Panc1 (cell line): ENCODE results near the gene SLC34A3. TPM values are rescaled to one million over a fixed set of nuclear protein-coding genes. Genes with fewer than 3 reads are reported as not detected.

Experiments
- ATAC-seq: fragments of 200-7000 bp; cut with Tn5 transposase; 2 replicates; pipeline ENCODE4 v1.9.1; 2020; ENCODE audit warnings: mild to moderate bottlenecking, moderate library complexity
- BruUV-seq: library from RNA; stranded (reverse); fragments of 400-500 nt; replicated peaks from 2 replicates; lab custom pipeline; 2021; lab: Mats Ljungman, UMichigan
- CTCF ChIA-PET: fragments of 300-600 bp; sonication (Branson Sonifier 250); formaldehyde crosslinking; loops from one replicate; lab custom pipeline; 2022; ENCODE audit warnings: antibody characterized with exemption; lab: Charles Lee
- POLR2A ChIA-PET: fragments of 300-600 bp; sonication (Branson Sonifier 250); formaldehyde crosslinking; loops from one replicate; lab custom pipeline; 2022; ENCODE audit warnings: antibody characterized with exemption; lab: Charles Lee
- DNase-seq: peaks from one replicate; pipeline ENCODE4 v3.0.0-alpha.2; 2010; ENCODE audit warnings: low read depth, low spot score
- H3K27ac ChIP-seq: 2 replicates; pipeline ENCODE4 v1.5.1; 2011; ENCODE audit warnings: mild to moderate bottlenecking, low read length, inconsistent platforms
- H3K27me3 ChIP-seq: fragments of 200-500 bp; sonication (Bioruptor generic); 2 replicates; pipeline ENCODE4 v1.6.0; 2014; ENCODE audit warnings: low read length, inconsistent platforms; ENCODE audit not compliant: control insufficient read depth, insufficient read depth
- H3K36me3 ChIP-seq: fragments of 200-500 bp; sonication (Bioruptor generic); 2 replicates; pipeline ENCODE4 v1.5.1; 2014; ENCODE audit warnings: inconsistent platforms, mild to moderate bottlenecking, low read length, moderate library complexity; ENCODE audit not compliant: control insufficient read depth, insufficient read depth
- H3K4me1 ChIP-seq: 2 replicates; pipeline ENCODE4 v1.5.1; 2011; ENCODE audit warnings: inconsistent platforms, mild to moderate bottlenecking, low read length, moderate library complexity; ENCODE audit not compliant: control insufficient read depth, insufficient read depth
- H3K4me3 ChIP-seq, 2 experiments: 2 replicates each; pipeline ENCODE4 v1.5.1; 2011 to 2012; ENCODE audit warnings: low read depth in 2 of 2, low read length in 2 of 2, mild to moderate bottlenecking in 2 of 2, inconsistent platforms in 1 of 2, moderate library complexity in 1 of 2
- H3K9me3 ChIP-seq: fragments of 200-500 bp; sonication (Bioruptor generic); 2 replicates; pipeline ENCODE4 v1.5.1; 2014; ENCODE audit warnings: low read depth, mild to moderate bottlenecking, inconsistent platforms, low read length, moderate library complexity; ENCODE audit not compliant: control insufficient read depth, insufficient read depth
- CTCF ChIP-seq: fragments of 450-650 bp; IDR thresholded peaks from 2 replicates; pipeline ENCODE4 v1.5.1; 2017; ENCODE audit warnings: mild to moderate bottlenecking
- POLR2AphosphoS5 ChIP-seq: IDR thresholded peaks from 2 replicates; pipeline ENCODE4 v1.6.1; 2012; ENCODE audit warnings: mild to moderate bottlenecking, low read depth, low read length, moderate library complexity
- REST ChIP-seq, 2 experiments: IDR thresholded peaks; 2 replicates each; pipeline ENCODE4 v1.6.1; 2011 to 2012; ENCODE audit warnings: low read depth in 2 of 2, control low read depth in 1 of 2, low read length in 1 of 2, mild to moderate bottlenecking in 1 of 2, moderate library complexity in 1 of 2; ENCODE audit not compliant: insufficient read depth in 1 of 2
- SIN3A ChIP-seq: IDR thresholded peaks from 2 replicates; pipeline ENCODE4 v1.6.1; 2012; ENCODE audit warnings: low read depth, mild to moderate bottlenecking, low read length, moderate library complexity, borderline replicate concordance; ENCODE audit not compliant: insufficient read depth
- TCF7L2 ChIP-seq: IDR thresholded peaks from 2 replicates; pipeline ENCODE4 v1.6.1; 2011; ENCODE audit warnings: mild to moderate bottlenecking, low read depth, low read length, inconsistent platforms
- in situ Hi-C: cut with HindIII; loops from 2 replicates; pipeline ENCODE4 v1.10.0; 2016; ENCODE audit warnings: low sequenced_read_pairs, low pct_unique_long_range_greater_than_20kb
- intact Hi-C: fragments of 100-400 bp; cut with micrococcal nuclease; formaldehyde crosslinking; loops from one replicate; pipeline ENCODE4 v1.10.0; 2022; ENCODE audit not compliant: unreplicated experiment
- total RNA-seq: library from RNA; stranded (reverse); gene quantifications from one replicate; pipeline ENCODE4 v1.2.1, GENCODE V29; 2021; ENCODE audit not compliant: unreplicated experiment

SLC34A3 gene
- total RNA-seq, 1 experiment from 2014 or later = not detected

GRCh38 chr9:137184881-137185660, 45.6 kb upstream of the SLC34A3 start:
- no peak for ATAC-seq

GRCh38 chr9:137185921-137186320, 44.8 kb upstream of the SLC34A3 start:
- ATAC-seq (no peak), DNase-seq (no peak)
- ChIA-PET POLR2A (no interaction called here), CTCF (no interaction called here)
- Histone ChIP-seq H3K27me3 (no peaks in the 10 kb centered on the region), H3K4me3 (no peak overlapping the region), H3K4me1 (peaks cover 18% of the 10 kb centered on the region), H3K36me3 (no peaks in the 10 kb centered on the region; the same call in 1 of the 2 replicates), H3K27ac (no peak overlapping the region), H3K9me3 (no peaks in the 10 kb centered on the region)
- in situ Hi-C loops (no loop called here), intact Hi-C loops (no loop called here)
- BruUV-seq = no TSS peak
- no peak for TF ChIP-seq CTCF
- no peak for TF ChIP-seq SIN3A
- TF ChIP-seq TCF7L2 = no peak
- no peak for TF ChIP-seq REST (IDR thresholded peaks at IDR 0.05; ENCODE audit: insufficient read depth in 1 of 2, low read depth in 2 of 2, low read length in 1 of 2)
- TF ChIP-seq POLR2AphosphoS5 = no peak

More at GRCh38 chr9:137184881-137185660, 45.6 kb upstream of the SLC34A3 start:
- Histone ChIP-seq H3K27ac (no peak overlapping the region), H3K27me3 (no peaks in the 10 kb centered on the region), H3K9me3 (no peaks in the 10 kb centered on the region), H3K4me3 (no peak overlapping the region), H3K36me3 (no peaks in the 10 kb centered on the region; the same call in 1 of the 2 replicates), H3K4me1 (peaks cover 16% of the 10 kb centered on the region)
- intact Hi-C loops (no loop called here), in situ Hi-C loops (no loop called here)
- no peak for DNase-seq
- no TSS peak for BruUV-seq
- no peak for TF ChIP-seq POLR2AphosphoS5
- TF ChIP-seq TCF7L2 = no peak
- TF ChIP-seq SIN3A = no peak
- TF ChIP-seq CTCF = no peak
- no peak for TF ChIP-seq REST (IDR thresholded peaks at IDR 0.05; ENCODE audit: insufficient read depth in 1 of 2, low read depth in 2 of 2, low read length in 1 of 2)
- ChIA-PET POLR2A (no interaction called here), CTCF (no interaction called here)
